Measurements from ENCODE around the gene BSND.

Gene BSND

GRCh38 chr1:54976747-54977146, 22.0 kb upstream of the BSND start:
- DNase-seq, result no peak

DNA sequence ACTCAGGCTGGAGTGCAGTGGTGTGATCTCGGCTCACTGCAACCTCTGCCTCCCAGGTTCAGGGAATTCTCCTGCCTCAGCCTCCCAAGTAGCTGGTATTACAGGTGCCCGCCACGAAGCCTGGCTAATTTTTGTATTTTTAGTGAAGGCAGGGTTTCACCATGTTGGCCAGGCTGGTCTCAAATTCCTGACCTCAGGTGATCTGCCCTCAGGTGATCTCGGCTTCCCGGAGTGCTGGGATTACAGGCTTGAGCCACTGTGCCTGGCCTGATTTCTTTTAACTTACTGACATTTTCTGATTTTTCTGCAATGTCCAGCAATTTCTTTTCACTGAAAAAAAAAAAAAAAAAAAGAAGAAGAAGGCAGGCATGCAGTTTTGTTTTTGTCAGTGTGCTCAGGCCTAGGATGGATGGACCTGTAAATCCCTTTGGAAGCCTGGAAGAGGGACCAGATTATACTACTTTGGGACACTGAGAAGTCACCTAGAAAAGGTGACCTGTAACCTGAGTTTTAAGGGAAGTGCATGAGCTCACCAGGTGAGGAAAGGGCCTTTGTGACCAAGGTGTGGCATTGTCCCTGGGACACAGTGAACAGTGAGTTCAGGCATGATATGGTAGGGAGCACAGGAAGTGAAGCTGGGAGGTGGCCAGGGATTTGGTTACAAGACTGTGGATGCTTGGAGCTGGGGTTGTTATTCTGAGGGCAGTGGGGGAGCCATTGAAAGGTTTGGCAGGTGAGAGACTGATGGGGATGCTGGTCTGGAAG, 21.0 kb upstream of the BSND start:
- DNase-seq, result no peak

- no peak for DNase-seq
Observed at GRCh38 chr1:54978528-54979326, 20.0 kb upstream of the BSND start.

GRCh38 chr1:54979327-54979891, 19.3 kb upstream of the BSND start:
- DNase-seq, result no peak

DNA sequence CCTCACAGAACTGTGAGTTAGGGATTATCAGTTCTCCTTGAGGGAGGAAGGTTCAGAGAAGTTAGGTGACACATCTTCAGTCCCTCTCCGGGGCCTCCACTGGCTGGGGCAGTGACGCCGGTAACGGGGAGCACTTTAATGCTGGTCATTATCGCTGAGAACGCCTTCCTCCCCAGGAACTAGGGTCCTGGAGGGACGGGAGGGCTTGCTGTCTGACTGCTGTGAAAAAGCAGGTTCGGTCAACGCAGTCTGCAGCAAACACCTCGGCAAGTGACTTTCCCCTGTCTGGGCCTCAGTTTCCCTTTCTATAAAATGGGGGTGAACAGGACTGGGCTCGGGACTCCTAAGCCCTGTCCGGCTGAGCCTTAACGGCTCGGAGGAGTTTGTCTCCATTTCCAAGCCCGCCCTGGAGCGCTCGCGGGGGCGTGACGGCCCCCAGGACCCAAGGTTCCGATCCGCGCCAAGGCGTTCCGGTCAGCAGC, 18.6 kb upstream of the BSND start:
- DNase-seq, result no peak

DNA sequence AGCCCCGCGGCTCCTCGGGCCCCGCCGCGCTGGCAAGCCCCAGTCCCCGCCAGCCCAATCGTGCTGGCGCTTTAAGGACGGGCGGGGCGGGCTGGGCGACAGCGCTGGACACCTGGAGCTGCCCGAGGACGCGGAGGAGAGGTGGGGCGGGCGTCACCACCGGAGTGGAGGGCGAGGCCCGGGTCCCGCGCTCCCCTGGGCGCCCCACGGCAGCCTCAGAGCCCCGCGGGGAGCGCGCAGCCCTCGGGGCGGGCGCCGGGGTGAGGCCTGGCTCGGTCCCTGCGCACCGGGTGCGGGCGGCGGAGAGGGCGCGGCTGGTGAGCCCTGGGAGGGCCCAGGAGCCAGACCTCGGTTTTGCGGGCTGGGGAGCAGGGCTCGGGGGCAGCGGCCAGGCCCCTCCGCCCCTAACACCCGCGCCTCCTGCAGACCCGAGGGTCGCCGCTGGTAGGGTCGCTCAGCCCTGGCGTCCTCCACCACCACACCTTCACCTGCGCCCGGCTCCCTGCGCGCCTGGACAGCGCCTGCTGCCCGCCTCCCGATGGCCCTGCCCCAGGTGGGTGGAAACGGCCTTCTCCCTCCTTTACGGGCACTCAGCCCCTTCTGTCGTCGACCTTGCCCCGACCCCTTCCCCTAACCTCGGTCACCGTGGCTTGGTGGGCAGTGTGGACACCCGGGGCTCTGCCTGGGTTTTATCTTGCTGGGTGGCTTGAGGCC, 18.0 kb upstream of the BSND start, which contains the start of gene TMEM61:
Gene TMEM61 (plus strand): TSS at position 101 of the 714 bp plus-strand sequence. CDS start 438 bp downstream, at position 539.
- no peak for DNase-seq

DNA sequence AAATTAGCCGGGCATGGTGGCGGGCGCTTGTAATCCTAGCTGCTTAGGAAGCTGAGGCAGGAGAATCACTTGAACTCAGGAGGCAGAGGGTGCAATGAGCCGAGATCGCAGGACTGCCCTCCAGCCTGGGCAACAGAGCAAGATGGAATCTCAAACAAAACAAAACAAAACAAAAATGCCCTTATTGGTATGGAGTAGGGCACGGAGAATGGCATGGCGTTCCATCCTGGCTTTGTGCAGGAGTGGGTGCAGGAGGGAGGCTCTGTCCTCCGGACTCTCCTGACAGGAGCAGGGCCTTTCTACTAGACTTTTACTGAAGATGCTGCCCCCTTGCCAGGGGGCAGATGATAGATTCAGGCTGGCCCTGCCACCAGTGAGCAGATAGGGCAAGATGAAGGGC, 17.3 kb upstream of the BSND start:
- no peak for DNase-seq

DNA sequence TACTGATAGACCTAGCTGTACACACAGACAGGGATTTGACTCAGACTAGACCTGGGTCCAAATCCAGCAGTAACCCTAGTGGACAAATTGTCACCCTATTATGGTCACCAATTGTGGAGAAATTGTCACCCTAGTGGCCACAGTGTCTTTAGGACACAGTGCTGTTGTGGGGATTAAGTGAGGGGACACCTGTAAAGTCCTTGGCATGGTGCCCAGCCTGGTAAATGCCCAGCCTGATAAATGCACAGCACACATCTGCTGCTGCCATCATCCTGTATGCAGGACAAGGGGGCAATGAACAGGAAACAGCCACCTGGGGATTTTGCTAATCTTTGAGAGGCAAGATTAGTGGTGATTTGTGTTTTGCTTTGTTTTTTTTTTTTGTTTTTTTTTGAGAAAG, 16.0 kb upstream of the BSND start:
- no peak for DNase-seq

DNA sequence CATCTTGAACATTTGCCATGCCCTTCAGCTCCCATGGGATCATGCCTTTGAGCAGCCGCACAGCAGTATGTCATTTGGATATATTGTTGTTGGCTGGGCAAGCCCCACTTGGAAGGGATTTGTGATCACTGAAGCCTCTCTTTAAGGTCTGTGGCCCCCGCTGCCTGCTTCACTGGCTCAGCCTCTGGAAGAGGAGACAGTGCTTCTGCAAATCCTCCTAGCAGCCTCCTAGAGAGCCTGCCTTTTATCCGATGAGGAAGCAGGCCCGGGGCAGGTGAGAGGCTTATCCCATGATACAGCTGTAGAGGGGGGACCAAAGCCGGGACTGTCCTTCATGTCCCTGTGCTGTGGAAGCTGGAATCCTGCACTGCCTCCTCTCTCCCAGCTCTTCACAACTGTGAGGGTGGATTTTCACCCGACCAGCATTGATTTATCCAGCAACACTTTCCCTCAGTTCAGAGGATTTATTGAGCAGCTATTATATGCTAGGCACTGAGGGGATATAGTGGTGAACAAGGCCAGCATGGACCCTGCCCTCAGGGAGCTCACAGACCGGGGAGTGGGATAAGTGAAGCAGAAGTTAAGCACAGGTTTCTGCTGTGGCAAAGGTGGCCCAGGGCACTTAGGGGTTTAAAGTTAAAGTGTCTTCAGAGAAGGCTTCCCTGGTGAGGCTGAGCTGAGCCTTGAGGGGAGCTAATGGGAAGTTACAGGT, 14.4 kb upstream of the BSND start:
- no peak for DNase-seq

GRCh38 chr1:54985556-54985955, 13.2 kb upstream of the BSND start:
- DNase-seq, result no peak

DNA sequence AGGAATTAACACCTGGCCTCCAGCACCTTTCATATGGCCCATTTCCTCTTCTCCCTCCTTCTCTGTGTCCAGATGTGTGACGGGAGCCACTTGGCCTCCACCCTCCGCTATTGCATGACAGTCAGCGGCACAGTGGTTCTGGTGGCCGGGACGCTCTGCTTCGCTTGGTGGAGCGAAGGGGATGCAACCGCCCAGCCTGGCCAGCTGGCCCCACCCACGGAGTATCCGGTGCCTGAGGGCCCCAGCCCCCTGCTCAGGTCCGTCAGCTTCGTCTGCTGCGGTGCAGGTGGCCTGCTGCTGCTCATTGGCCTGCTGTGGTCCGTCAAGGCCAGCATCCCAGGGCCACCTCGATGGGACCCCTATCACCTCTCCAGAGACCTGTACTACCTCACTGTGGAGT, 12.7 kb upstream of the BSND start:
- no peak for DNase-seq

- no peak for DNase-seq
Observed at GRCh38 chr1:54986533-54986932, 12.2 kb upstream of the BSND start.

DNA sequence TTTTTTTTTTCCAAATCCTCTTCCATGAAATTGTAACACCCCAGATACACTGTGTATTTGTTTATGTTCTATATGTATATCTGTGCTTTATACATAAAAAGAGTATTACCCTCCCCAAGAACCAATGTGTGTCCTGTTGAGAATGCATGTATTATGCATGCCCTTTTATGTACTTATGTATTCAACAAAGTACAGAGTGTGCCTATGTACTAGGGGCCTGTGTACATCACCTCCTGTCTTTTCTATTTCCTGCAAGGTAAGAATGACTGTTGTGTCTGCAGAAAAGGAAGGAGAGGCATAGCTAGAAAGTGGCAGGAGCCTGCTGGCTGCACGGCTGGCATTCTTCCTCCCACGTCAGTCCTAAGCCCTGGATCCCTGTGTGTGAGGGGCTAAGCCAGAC, 11.3 kb upstream of the BSND start:
- no peak for DNase-seq

GRCh38 chr1:54987919-54988705, 10.6 kb upstream of the BSND start:
- no peak for DNase-seq

GRCh38 chr1:54988975-54989374, 9.8 kb upstream of the BSND start:
- no peak for DNase-seq

GRCh38 chr1:54989473-54989872, 9.3 kb upstream of the BSND start:
- no peak for DNase-seq

DNA sequence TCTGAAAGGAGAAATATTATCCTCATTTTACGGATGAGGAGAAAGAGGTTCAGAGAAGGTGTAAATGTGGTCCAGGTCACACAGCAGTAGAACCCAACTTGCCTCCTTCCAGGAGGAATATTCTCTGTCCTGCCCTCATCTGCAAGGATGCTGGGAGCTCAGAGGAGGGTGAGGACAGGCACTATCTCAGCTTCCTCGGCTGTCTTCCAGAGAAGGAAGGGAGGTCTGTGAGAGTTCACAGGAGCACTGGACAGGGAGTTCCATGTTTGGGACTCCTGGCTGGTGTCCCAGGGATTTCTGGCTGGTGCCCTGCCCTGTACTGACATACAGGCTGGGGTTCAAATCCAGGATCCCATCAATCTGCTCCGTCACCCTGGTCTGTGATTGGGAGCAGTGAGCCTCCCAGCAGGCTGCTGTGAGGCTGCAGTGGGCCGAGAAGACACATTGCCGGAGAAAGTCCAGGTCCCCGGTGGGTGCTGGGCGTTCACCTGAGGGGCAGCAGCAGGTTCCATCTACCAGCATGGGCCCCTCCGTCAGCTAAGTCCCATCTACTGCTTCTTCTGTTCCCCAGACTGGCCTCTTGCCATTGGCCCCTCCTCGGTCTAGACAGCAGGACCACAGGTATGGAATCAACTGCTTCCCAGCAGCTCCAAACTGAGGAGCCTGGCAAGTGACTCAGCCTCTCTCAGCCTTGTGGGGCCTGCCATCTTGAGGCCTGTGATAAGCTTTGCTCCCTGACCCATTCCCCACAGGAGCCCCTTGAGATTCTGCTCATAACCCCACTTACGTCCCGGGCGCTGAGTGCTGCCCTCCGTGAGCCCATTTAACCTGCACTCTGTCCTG, 8.5 kb upstream of the BSND start:
- DNase-seq, result no peak

GRCh38 chr1:54990916-54991315, 7.8 kb upstream of the BSND start:
- DNase-seq, result no peak

DNA sequence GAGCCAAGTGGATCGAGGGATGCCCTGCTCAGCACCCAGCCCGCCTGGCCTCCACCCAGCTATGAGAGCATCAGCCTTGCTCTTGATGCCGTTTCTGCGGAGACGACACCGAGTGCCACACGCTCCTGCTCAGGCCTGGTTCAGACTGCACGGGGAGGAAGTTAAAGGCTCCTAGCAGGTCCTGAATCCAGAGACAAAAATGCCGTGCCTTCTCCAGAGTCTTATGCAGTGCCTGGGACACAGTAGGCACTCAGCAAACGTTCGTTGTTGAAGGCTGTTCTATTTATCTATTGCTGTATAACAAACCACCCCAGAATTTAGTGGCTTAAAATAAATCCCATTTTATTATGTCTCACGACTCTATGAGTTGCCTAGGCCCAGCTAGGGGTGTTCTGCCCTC, 6.8 kb upstream of the BSND start:
- DNase-seq, result no peak

- no peak for DNase-seq
Observed at GRCh38 chr1:54993140-54993539, 5.6 kb upstream of the BSND start.

Measured in suppressor macrophage treated with lipopolysaccharide for 4 hours (primary cell).